Measurements from ENCODE around the gene DENND2D. TPM values are rescaled to one million over a fixed set of nuclear protein-coding genes. Genes with fewer than 3 reads are reported as not detected.

DENND2D gene
- total RNA-seq, 3 donors from 2014 or later, result 42.2 to 65.4 (median 63.3) TPM

GRCh38 chr1:111234258-111234657 is 33.8 kb upstream of the DENND2D start:
- intact Hi-C loops (cut with DNase I, micrococcal nuclease), result no loop called here
- ATAC-seq, result no peak
- no peak for DNase-seq

GRCh38 chr1:111232134-111232533 is 31.7 kb upstream of the DENND2D start:
- Histone ChIP-seq H3K4me1 (ENCODE audit: low read depth) (no peaks in the 10 kb centered on the region), H3K36me3 (ENCODE audit: low read depth) (no peaks in the 10 kb centered on the region), H3K9me3 (no peaks in the 10 kb centered on the region), H3K4me3 (no peak overlapping the region)
- DNase-seq (no peak), ATAC-seq (no peak)
- intact Hi-C loops (cut with DNase I, micrococcal nuclease), result no loop called here
- no peak for TF ChIP-seq CTCF (IDR thresholded peaks at IDR 0.05)

More at GRCh38 chr1:111234258-111234657, 33.8 kb upstream of the DENND2D start:
- Histone ChIP-seq H3K36me3 (ENCODE audit: low read depth) (no peaks in the 10 kb centered on the region), H3K4me1 (ENCODE audit: low read depth) (no peaks in the 10 kb centered on the region), H3K9me3 (no peaks in the 10 kb centered on the region), H3K4me3 (no peak overlapping the region)
- TF ChIP-seq CTCF (IDR thresholded peaks at IDR 0.05), result no peak

GRCh38 chr1:111228748-111229126 is 28.3 kb upstream of the DENND2D start:
- H3K4me3 ChIP-seq, result no peak overlapping the region
- ATAC-seq (no peak), DNase-seq (no peak)
- no peaks in the 10 kb centered on the region for H3K36me3 ChIP-seq (ENCODE audit: low read depth)
- no peak for TF ChIP-seq CTCF (IDR thresholded peaks at IDR 0.05)
- intact Hi-C loops (cut with DNase I, micrococcal nuclease), result loop anchor here in 1 of 2 donors (10.0 kb wide), 1 partner anchor 176 kb away; no protein-coding TSS in a partner anchor
- no peaks in the 10 kb centered on the region for H3K4me1 ChIP-seq (ENCODE audit: low read depth)
- no peaks in the 10 kb centered on the region for H3K9me3 ChIP-seq

- H3K4me3 ChIP-seq, result no peak overlapping the region
- no peaks in the 10 kb centered on the region for H3K36me3 ChIP-seq (ENCODE audit: low read depth)
- no peaks in the 10 kb centered on the region for H3K4me1 ChIP-seq (ENCODE audit: low read depth)
- TF ChIP-seq CTCF (IDR thresholded peaks at IDR 0.05), result no peak
- intact Hi-C loops (cut with DNase I, micrococcal nuclease), result loop anchor here in 1 of 2 donors (10.0 kb wide), 1 partner anchor 177 kb away; no protein-coding TSS in a partner anchor
- ATAC-seq (peak; percentile 54), DNase-seq (no peak)
- H3K9me3 ChIP-seq, result no peaks in the 10 kb centered on the region
Observed at GRCh38 chr1:111227851-111228747, 27.7 kb upstream of the DENND2D start.

GRCh38 chr1:111227434-111227833 is 27.0 kb upstream of the DENND2D start, which contains the start of gene CHI3L2:
Gene CHI3L2 (plus strand): TSS chr1:111227713. CDS start chr1:111227730, 17 bp downstream.
- H3K36me3 ChIP-seq (ENCODE audit: low read depth), result no peaks in the 10 kb centered on the region
- intact Hi-C loops (cut with DNase I, micrococcal nuclease), result loop anchor here in 1 of 2 donors (10.0 kb wide), 1 partner anchor 177 kb away; no protein-coding TSS in a partner anchor
- DNase-seq, result no peak
- no peak within 1 kb of the TSS for H3K4me3 ChIP-seq
- no peaks in the 10 kb centered on the region for H3K4me1 ChIP-seq (ENCODE audit: low read depth)
- H3K9me3 ChIP-seq, result no peaks in the 10 kb centered on the region
- TF ChIP-seq CTCF (IDR thresholded peaks at IDR 0.05), result no peak
- no peak for ATAC-seq
